ENCODE data around the gene PEX10. TPM values are rescaled to one million over a fixed set of nuclear protein-coding genes. Genes with fewer than 3 reads are reported as not detected.
"Not testable (repeated sequence)": the region's sequence is repeated elsewhere in the genome, so short reads cannot be mapped to it uniquely, and the experiment has no call there.

Gene PEX10
- total RNA-seq, 1 experiment from 2014 or later = 24.3 TPM

DNA sequence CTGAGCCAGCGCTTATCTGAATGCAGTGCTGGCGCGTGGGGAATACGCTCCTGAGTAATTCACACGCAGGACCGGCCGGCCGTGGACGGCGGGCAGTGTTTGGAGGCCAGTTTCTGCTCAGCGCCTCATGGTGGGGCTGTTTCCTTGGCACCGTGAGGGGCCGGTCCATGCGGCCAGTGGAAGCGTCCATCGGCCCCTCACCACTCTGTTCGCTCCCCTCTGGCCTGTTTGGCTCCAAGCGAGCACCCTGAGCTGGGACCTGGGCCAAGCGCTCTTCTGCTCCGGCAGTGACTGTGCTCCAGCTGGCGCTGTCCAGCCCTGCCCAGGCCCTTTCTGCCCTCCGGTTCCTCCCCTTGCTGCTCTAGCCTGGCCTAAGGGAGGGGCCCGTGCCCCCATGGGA, 47.4 kb upstream of the PEX10 start:
- Histone ChIP-seq H3K4me1 (replicated peaks; ENCODE audit: insufficient read depth) (peaks cover 8% of the 10 kb centered on the region; the same call in 1 of the 2 replicates), H3K79me2 (ENCODE audit: low read depth) (no peaks in the 10 kb centered on the region), H2AFZ (no peak overlapping the region), H3K36me3 (ENCODE audit: low read depth) (no peaks in the 10 kb centered on the region), H4K20me1 (ENCODE audit: insufficient read depth) (no peaks in the 10 kb centered on the region; the same call in 1 of the 2 replicates), H3K27me3 (ENCODE audit: insufficient read depth, low read depth) (peaks cover 25% of the 10 kb centered on the region), H3K9me2 (ENCODE audit: insufficient read depth) (no peaks in the 10 kb centered on the region), H3K4me2 (0 out of 2 replicates have a peak overlapping the region, but pooled peaks have one; percentile 7), H3K4me3 (no peak overlapping the region), H3F3A (ENCODE audit: insufficient read depth, low read depth) (no peaks in the 10 kb centered on the region), H3K27ac (no peak overlapping the region), H3K9me3 (ENCODE audit: insufficient read depth, low read depth) (no peaks in the 10 kb centered on the region)
- CTCF ChIA-PET = no interaction called here
- POLR2A ChIA-PET (ENCODE audit: unreplicated experiment) = no interaction called here
- intact Hi-C loops (cut with micrococcal nuclease; ENCODE audit: unreplicated experiment) = loop anchor here (2.0 kb wide), 1 partner anchor 87 kb away; no protein-coding TSS in a partner anchor
- DNase-seq = peak; percentile 55
- BruUV-seq (replicated peaks) = no TSS peak
- TF ChIP-seq EZH2 (IDR thresholded peaks at IDR 0.05; ENCODE audit: low read depth) (no peak), CTCF (conservative IDR thresholded peaks at IDR 0.05) (no peak)

DNA sequence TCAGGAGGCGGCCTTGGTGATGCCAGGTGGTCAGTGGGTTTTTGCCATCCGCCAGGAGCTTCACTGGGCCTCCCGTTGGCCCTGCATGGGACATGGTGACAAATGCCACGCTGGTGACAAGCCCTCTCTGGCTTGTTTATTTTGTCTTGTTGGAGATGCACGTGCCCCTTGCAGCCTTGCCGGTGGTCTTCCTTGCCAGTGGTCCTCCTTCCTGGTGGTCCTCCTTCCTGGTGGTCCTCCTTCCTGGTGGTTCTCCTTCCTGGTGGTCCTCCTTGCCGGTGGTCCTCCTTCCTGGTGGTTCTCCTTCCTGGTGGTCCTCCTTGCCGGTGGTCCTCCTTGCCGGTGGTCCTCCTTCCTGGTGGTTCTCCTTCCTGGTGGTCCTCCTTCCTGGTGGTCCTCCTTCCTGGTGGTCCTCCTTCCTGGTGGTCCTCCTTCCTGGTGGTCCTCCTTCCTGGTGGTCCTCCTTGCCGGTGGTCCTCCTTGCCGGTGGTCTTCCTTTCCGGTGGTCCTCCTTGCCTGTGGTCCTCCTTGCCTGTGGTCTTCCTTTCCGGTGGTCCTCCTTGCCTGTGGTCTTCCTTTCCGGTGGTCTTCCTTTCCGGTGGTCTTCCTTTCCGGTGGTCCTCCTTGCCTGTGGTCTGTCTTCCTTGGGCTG, 46.9 kb upstream of the PEX10 start:
- BruUV-seq (replicated peaks); H2AFZ ChIP-seq; H3K4me3 ChIP-seq; H3K27ac ChIP-seq; H3K9me2 ChIP-seq (ENCODE audit: insufficient read depth); H4K20me1 ChIP-seq (ENCODE audit: insufficient read depth); H3K4me1 ChIP-seq (replicated peaks; ENCODE audit: insufficient read depth); H3K9me3 ChIP-seq (ENCODE audit: insufficient read depth, low read depth); CTCF ChIA-PET; DNase-seq; H3K36me3 ChIP-seq (ENCODE audit: low read depth); H3K79me2 ChIP-seq (ENCODE audit: low read depth); H3K4me2 ChIP-seq; H3F3A ChIP-seq (ENCODE audit: insufficient read depth, low read depth); POLR2A ChIA-PET (ENCODE audit: unreplicated experiment): not testable (repeated sequence)
- intact Hi-C loops (cut with micrococcal nuclease; ENCODE audit: unreplicated experiment) = loop anchor here (2.0 kb wide), 1 partner anchor 88 kb away; no protein-coding TSS in a partner anchor
- H3K27me3 ChIP-seq (ENCODE audit: insufficient read depth, low read depth) = peaks cover 20% of the 10 kb centered on the region

DNA sequence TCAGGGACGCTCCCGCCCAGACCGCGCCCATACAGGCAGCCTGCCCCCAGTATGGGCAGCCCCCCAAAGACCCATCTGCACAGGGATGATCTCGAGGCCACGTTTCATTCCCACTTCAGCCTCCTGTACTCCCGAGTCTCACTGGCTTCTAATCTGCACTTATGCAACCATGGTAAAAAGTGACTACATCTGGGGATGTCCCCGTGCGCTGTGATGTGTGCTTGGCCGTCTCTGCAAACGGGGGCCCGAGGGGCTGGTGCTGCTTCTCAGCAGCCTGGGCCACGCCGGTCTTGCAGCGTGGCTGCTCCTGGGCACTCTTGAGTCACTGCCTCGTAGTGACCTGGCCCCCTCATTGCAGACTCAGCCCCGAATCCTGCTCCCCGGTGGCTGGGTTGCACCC, 46.3 kb upstream of the PEX10 start:
- intact Hi-C loops (cut with micrococcal nuclease; ENCODE audit: unreplicated experiment) = loop anchor here (2.0 kb wide), 1 partner anchor 88 kb away; no protein-coding TSS in a partner anchor
- Histone ChIP-seq H3K4me3 (no peak overlapping the region), H3K27me3 (ENCODE audit: insufficient read depth, low read depth) (peaks cover 14% of the 10 kb centered on the region), H3K4me1 (replicated peaks; ENCODE audit: insufficient read depth) (peaks cover 8% of the 10 kb centered on the region; the same call in 1 of the 2 replicates), H3K9me2 (ENCODE audit: insufficient read depth) (no peaks in the 10 kb centered on the region), H3K79me2 (ENCODE audit: low read depth) (no peaks in the 10 kb centered on the region), H3K9me3 (ENCODE audit: insufficient read depth, low read depth) (no peaks in the 10 kb centered on the region), H2AFZ (no peak overlapping the region), H3K4me2 (no peak overlapping the region), H3F3A (ENCODE audit: insufficient read depth, low read depth) (no peaks in the 10 kb centered on the region), H3K36me3 (ENCODE audit: low read depth) (no peaks in the 10 kb centered on the region), H4K20me1 (ENCODE audit: insufficient read depth) (no peaks in the 10 kb centered on the region), H3K27ac (no peak overlapping the region)
- no TSS peak for BruUV-seq (replicated peaks)
- ChIA-PET POLR2A (ENCODE audit: unreplicated experiment) (no interaction called here), CTCF (no interaction called here)
- no peak for DNase-seq
- TF ChIP-seq CTCF (conservative IDR thresholded peaks at IDR 0.05) = no peak
- TF ChIP-seq EZH2 (IDR thresholded peaks at IDR 0.05; ENCODE audit: low read depth) = no peak

DNA sequence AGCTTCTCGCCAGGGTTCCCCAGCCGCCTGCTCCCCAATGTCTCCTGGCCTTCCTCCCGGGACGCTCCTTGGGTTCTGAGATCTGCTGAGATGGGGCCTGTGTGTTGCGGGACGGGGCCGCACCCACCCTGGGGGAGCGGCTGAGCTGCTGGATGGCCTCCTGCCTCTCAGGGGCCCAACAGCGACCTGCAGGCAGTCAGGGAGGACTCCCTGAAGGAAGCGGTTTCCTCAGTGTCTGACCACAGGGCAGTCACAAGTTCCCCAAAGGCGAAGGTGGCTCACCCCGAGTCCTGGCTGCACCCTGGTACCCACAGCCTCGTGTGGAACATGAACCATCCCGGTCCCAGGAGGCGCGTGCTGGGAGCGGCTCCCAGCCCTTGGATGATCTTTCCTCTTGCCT, 45.1 kb upstream of the PEX10 start:
- Histone ChIP-seq H3K9me2 (ENCODE audit: insufficient read depth) (no peaks in the 10 kb centered on the region), H3K4me3 (no peak overlapping the region), H3K27me3 (ENCODE audit: insufficient read depth, low read depth) (peaks cover 2% of the 10 kb centered on the region; the same call in 1 of the 2 replicates), H3K27ac (no peak overlapping the region), H4K20me1 (ENCODE audit: insufficient read depth) (no peaks in the 10 kb centered on the region), H3K9me3 (ENCODE audit: insufficient read depth, low read depth) (no peaks in the 10 kb centered on the region), H3K79me2 (ENCODE audit: low read depth) (no peaks in the 10 kb centered on the region), H3F3A (ENCODE audit: insufficient read depth, low read depth) (no peaks in the 10 kb centered on the region; the same call in 1 of the 2 replicates), H3K4me2 (no peak overlapping the region), H3K4me1 (replicated peaks; ENCODE audit: insufficient read depth) (peaks cover 14% of the 10 kb centered on the region), H3K36me3 (ENCODE audit: low read depth) (no peaks in the 10 kb centered on the region), H2AFZ (no peak overlapping the region)
- no peak for DNase-seq
- TF ChIP-seq EZH2 (IDR thresholded peaks at IDR 0.05; ENCODE audit: low read depth) (no peak), CTCF (conservative IDR thresholded peaks at IDR 0.05) (no peak)
- BruUV-seq (replicated peaks) = no TSS peak
- POLR2A ChIA-PET (ENCODE audit: unreplicated experiment) = no interaction called here
- CTCF ChIA-PET = no interaction called here
- intact Hi-C loops (cut with micrococcal nuclease; ENCODE audit: unreplicated experiment) = no loop called here

Measured in PC-9 (cell line).